Measurements from ENCODE around the gene MGRN1.

DNA sequence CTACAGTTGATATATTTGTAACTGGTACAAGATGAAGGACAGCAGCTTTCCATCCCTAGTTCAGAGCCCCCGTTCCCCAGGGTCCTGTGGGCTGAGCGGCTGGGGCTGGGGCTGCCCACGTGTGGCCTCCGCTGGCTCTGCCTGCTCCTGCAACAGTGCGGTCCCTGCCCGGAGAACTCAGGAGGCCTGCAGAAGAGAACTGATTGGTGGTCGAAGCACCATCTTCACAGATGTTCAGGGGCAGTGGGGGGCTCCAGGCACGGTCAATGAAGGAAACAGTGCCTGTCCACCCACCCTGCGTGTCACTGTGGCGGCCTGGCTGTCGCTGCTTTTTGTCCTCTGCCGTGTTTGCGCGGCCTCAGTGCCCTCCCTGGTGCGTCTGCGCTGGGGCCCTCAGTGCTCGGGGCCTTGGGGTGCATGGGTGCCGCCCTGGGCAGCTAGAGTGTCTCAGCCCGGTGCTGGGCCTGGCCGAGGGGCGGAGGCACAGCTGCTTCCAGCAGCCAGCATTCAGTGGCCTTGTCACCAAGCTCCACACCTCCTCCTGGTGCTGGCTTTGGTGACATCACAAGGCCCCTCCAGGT lies 64.6 kb downstream of the MGRN1 start:
- TF ChIP-seq, protein P1, sequence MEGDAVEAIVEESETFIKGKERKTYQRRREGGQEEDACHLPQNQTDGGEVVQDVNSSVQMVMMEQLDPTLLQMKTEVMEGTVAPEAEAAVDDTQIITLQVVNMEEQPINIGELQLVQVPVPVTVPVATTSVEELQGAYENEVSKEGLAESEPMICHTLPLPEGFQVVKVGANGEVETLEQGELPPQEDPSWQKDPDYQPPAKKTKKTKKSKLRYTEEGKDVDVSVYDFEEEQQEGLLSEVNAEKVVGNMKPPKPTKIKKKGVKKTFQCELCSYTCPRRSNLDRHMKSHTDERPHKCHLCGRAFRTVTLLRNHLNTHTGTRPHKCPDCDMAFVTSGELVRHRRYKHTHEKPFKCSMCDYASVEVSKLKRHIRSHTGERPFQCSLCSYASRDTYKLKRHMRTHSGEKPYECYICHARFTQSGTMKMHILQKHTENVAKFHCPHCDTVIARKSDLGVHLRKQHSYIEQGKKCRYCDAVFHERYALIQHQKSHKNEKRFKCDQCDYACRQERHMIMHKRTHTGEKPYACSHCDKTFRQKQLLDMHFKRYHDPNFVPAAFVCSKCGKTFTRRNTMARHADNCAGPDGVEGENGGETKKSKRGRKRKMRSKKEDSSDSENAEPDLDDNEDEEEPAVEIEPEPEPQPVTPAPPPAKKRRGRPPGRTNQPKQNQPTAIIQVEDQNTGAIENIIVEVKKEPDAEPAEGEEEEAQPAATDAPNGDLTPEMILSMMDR (IDR thresholded peaks at IDR 0.05; ENCODE audit: borderline replicate concordance, extremely low read depth, low read length, poor library complexity, severe bottlenecking) = no peak
- no peak for TF ChIP-seq EZH2 (IDR thresholded peaks at IDR 0.05; ENCODE audit: borderline replicate concordance, low read depth, low read length, severe bottlenecking)
